PC-3 (cell line): ENCODE results near the gene COPRS. TPM values are rescaled to one million over a fixed set of nuclear protein-coding genes. Genes with fewer than 3 reads are reported as not detected.

Source experiments
- ATAC-seq: fragments of 200-7000 bp; cut with Tn5 transposase; 2 replicates; pipeline ENCODE4 v1.9.1; 2020; ENCODE audit warnings: mild to moderate bottlenecking, moderate library complexity
- Bru-seq: library from RNA; stranded (reverse); fragments of 400-500 nt; gene quantifications from one replicate; lab custom pipeline; 2021; lab: Mats Ljungman, UMichigan
- BruChase-seq, 2 experiments: library from RNA; stranded (reverse); fragments of 400-500 nt; gene quantifications; one replicate each; lab custom pipeline; 2021; lab: Mats Ljungman, UMichigan
- BruUV-seq: library from RNA; stranded (reverse); fragments of 400-500 nt; replicated peaks from 2 replicates; lab custom pipeline; 2021; lab: Mats Ljungman, UMichigan
- CTCF ChIA-PET: fragments of 300-600 bp; sonication (Branson Sonifier 250); formaldehyde crosslinking; loops from one replicate; lab custom pipeline; 2022; ENCODE audit warnings: antibody characterized with exemption; lab: Charles Lee
- POLR2A ChIA-PET: fragments of 300-600 bp; sonication (Branson Sonifier 250); formaldehyde crosslinking; loops from one replicate; lab custom pipeline; 2022; ENCODE audit warnings: antibody characterized with exemption; ENCODE audit not compliant: unreplicated experiment; lab: Charles Lee
- DNase-seq: peaks from one replicate; pipeline ENCODE4 v3.0.0-alpha.2; 2015
- H2AFZ ChIP-seq: fragments of 300-600 bp; sonication (generic); 2 replicates; pipeline ENCODE4 v1.6.0; 2016; ENCODE audit warnings: antibody characterized with exemption, low read length
- H3F3A ChIP-seq: fragments of 300-600 bp; sonication (generic); one replicate; pipeline ENCODE4 v1.6.0; 2017; ENCODE audit warnings: antibody characterized with exemption, low read length, control low read depth, mild to moderate bottlenecking; ENCODE audit not compliant: unreplicated experiment
- H3K27ac ChIP-seq: fragments of 300-600 bp; sonication (generic); 2 replicates; pipeline ENCODE4 v1.5.1; 2016; ENCODE audit warnings: mild to moderate bottlenecking, low read length
- H3K27me3 ChIP-seq: fragments of 300-600 bp; sonication (generic); 2 replicates; pipeline ENCODE4 v1.6.1; 2016; ENCODE audit warnings: low read length, mixed read lengths
- H3K36me3 ChIP-seq: fragments of 300-600 bp; sonication (generic); 2 replicates; pipeline ENCODE4 v1.6.1; 2016; ENCODE audit warnings: low read depth, mixed run types, low read length, mixed read lengths
- H3K4me1 ChIP-seq: fragments of 300-600 bp; sonication (generic); 2 replicates; pipeline ENCODE4 v1.5.1; 2016; ENCODE audit warnings: low read length; ENCODE audit not compliant: insufficient read depth
- H3K4me2 ChIP-seq: fragments of 300-600 bp; sonication (generic); 2 replicates; pipeline ENCODE4 v1.6.0; 2016; ENCODE audit warnings: low read length
- H3K4me3 ChIP-seq: fragments of 300-600 bp; sonication (generic); 2 replicates; pipeline ENCODE4 v1.5.1; 2016; ENCODE audit warnings: mild to moderate bottlenecking, low read length, mixed read lengths
- H3K79me2 ChIP-seq: fragments of 300-600 bp; sonication (generic); 2 replicates; pipeline ENCODE4 v1.6.1; 2017; ENCODE audit warnings: low read length, mixed read lengths
- H3K9ac ChIP-seq: fragments of 300-600 bp; sonication (generic); 2 replicates; pipeline ENCODE4 v1.6.0; 2016; ENCODE audit warnings: mild to moderate bottlenecking, low read length
- H3K9me2 ChIP-seq: fragments of 300-600 bp; sonication (generic); replicated peaks from 2 replicates; pipeline ENCODE4 v1.6.1; 2016; ENCODE audit warnings: mixed run types, low read length, mixed read lengths
- H3K9me3 ChIP-seq: fragments of 300-600 bp; sonication (generic); 2 replicates; pipeline ENCODE4 v1.6.1; 2016; ENCODE audit warnings: low read length, mixed read lengths
- H4K20me1 ChIP-seq: fragments of 300-600 bp; sonication (generic); 2 replicates; pipeline ENCODE4 v1.6.1; 2016; ENCODE audit warnings: low read length, mixed read lengths
- EZH2 ChIP-seq: fragments of 300-600 bp; sonication (generic); IDR thresholded peaks from one replicate; pipeline ENCODE4 v1.6.1; 2017; ENCODE audit warnings: antibody characterized with exemption, mild to moderate bottlenecking, low read length; ENCODE audit not compliant: unreplicated experiment
- EZH2phosphoT487 ChIP-seq: fragments of 300-600 bp; sonication (generic); IDR thresholded peaks from 2 replicates; pipeline ENCODE4 v1.6.1; 2018; ENCODE audit warnings: mild to moderate bottlenecking, antibody characterized with exemption, low read length, borderline replicate concordance
- intact Hi-C: fragments of 100-400 bp; cut with micrococcal nuclease; formaldehyde crosslinking; loops from 2 replicates; pipeline ENCODE4 v1.9.0; 2023
- long read RNA-seq: library from polyadenylated mRNA; unstranded; transcript quantifications from one replicate; pipeline ENCODE4 v2.0.0, GENCODE V29; 2021; ENCODE audit not compliant: unreplicated experiment
- total RNA-seq: library from RNA; depleted of rRNA; stranded (reverse); fragments of >200 nt; gene quantifications from 2 replicates; pipeline ENCODE4 v1.2.3, GENCODE V29; 2014; rRNA removed
- TF ChIP-seq, protein P1 (sequence below): fragments of 300-600 bp; sonication (generic); conservative IDR thresholded peaks from 2 replicates; pipeline ENCODE4 v1.5.1; 2017; ENCODE audit warnings: antibody characterized with exemption, low read depth, mild to moderate bottlenecking, low read length

COPRS gene
- 79.0 and 85.1 TPM in 2 replicates for total RNA-seq
- Bru-seq, nascent RNA = percentile 60 among the genes with signal in this experiment
- percentile 79 among the genes with signal in this experiment for BruChase-seq, experiment 1, labeled RNA remaining after a 6-hour chase
- BruChase-seq, experiment 2, labeled RNA remaining after a 2-hour chase = percentile 72 among the genes with signal in this experiment
- long read RNA-seq, transcript COPRS-201 (4 exons, 968 nt) = major isoform, 26 of 41 reads
- long read RNA-seq, partial matches to known transcripts = 3 of 41 reads
- long read RNA-seq, other reads (novel, unspliced or antisense) = 12 of 41 reads

DNA sequence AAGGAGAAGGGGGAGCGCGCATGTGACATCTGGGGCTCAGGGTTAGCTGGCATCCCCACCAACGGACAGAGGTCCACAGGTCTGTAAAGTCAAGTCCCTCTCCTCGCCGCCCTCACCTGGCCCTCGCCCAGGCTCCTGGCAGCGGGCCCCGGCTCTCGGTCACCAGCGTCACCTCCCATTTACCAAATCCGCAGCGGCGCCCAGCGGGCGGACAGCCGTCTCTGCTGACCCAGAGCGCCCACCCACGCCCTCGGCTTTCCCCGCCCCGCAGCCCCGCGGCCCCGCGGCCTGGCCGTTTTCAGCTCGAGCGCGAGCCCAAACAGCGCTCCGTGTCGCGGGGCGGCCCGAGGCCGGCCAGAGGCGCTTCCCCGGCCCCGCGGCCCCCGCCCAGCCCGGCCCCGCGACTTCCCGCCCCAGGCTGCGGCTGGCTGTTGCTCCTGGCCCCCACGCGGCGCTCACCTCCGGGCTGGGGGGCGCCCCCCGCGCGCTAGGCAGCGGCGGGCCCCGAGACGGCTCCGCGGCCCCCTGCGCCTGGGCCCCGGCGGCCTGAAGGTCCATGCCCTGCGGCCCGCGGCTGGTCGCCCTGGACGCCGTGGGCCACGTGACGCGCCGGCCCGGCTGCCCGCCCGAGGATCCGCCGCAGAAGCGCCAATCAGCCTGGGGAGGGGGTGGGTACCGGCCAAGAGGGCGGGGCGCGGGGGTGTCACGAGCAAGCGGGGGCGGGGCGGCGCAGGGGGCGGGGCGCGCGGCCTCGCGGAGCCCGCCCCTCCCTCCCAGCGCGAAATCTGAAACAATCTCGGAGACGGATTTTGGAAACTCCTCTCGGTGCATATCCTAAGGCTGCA, at the start of gene COPRS:
TSS of gene COPRS (minus strand) at position 603 of the 845 bp plus-strand sequence. CDS start at position 558, 45 bp downstream.
- H4K20me1 ChIP-seq = 0 out of 2 replicates have a peak, but pooled peaks cover 6% of the 10 kb centered on the region
- ATAC-seq = peak; percentile 85
- no peak for TF ChIP-seq EZH2
- TF ChIP-seq, protein P1, sequence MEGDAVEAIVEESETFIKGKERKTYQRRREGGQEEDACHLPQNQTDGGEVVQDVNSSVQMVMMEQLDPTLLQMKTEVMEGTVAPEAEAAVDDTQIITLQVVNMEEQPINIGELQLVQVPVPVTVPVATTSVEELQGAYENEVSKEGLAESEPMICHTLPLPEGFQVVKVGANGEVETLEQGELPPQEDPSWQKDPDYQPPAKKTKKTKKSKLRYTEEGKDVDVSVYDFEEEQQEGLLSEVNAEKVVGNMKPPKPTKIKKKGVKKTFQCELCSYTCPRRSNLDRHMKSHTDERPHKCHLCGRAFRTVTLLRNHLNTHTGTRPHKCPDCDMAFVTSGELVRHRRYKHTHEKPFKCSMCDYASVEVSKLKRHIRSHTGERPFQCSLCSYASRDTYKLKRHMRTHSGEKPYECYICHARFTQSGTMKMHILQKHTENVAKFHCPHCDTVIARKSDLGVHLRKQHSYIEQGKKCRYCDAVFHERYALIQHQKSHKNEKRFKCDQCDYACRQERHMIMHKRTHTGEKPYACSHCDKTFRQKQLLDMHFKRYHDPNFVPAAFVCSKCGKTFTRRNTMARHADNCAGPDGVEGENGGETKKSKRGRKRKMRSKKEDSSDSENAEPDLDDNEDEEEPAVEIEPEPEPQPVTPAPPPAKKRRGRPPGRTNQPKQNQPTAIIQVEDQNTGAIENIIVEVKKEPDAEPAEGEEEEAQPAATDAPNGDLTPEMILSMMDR = no peak
- H3K4me1 ChIP-seq = peaks cover 11% of the 10 kb centered on the region
- no TSS peak for BruUV-seq
- POLR2A ChIA-PET = no interaction called here
- peak within 1 kb of the TSS; percentile 95 for H3K4me2 ChIP-seq
- intact Hi-C loops = no loop called here
- no peaks in the 10 kb centered on the region for H3F3A ChIP-seq
- peak; percentile 67 for DNase-seq
- CTCF ChIA-PET = interaction anchor here (0.6 kb wide), 1 partner anchor 39 kb away, joined by 3 read pairs; no protein-coding TSS in a partner anchor
- H3K9ac ChIP-seq = peak within 1 kb of the TSS; percentile 68
- H3K27ac ChIP-seq = 0 out of 2 replicates have a peak within 1 kb of the TSS, but pooled peaks have one; percentile 7
- H3K79me2 ChIP-seq = peaks cover 23% of the 10 kb centered on the region
- H3K9me2 ChIP-seq = no peaks in the 10 kb centered on the region
- H3K36me3 ChIP-seq = no peaks in the 10 kb centered on the region
- no peaks in the 10 kb centered on the region for H3K9me3 ChIP-seq
- peak within 1 kb of the TSS; percentile 82 for H2AFZ ChIP-seq
- H3K4me3 ChIP-seq = peak within 1 kb of the TSS; percentile 87
- no peaks in the 10 kb centered on the region for H3K27me3 ChIP-seq

GRCh38 chr17:31908386-31908785, 49.3 kb upstream of the COPRS start:
- intact Hi-C loops = no loop called here

More at GRCh38 chr17:31908386-31908785, 49.3 kb upstream of the COPRS start:
- Histone ChIP-seq H3K9ac (no peak overlapping the region), H3K4me2 (no peak overlapping the region), H3K4me3 (no peak overlapping the region), H2AFZ (no peak overlapping the region; the same call in 1 of the 2 replicates), H3K27me3 (no peaks in the 10 kb centered on the region), H4K20me1 (no peaks in the 10 kb centered on the region), H3K9me3 (no peaks in the 10 kb centered on the region), H3K9me2 (no peaks in the 10 kb centered on the region), H3K36me3 (no peaks in the 10 kb centered on the region), H3K27ac (no peak overlapping the region), H3K79me2 (no peaks in the 10 kb centered on the region), H3F3A (no peaks in the 10 kb centered on the region), H3K4me1 (peaks cover 4% of the 10 kb centered on the region; the same call in 1 of the 2 replicates)
- POLR2A ChIA-PET = no interaction called here
- no TSS peak for BruUV-seq
- DNase-seq (no peak), ATAC-seq (no peak)
- CTCF ChIA-PET = no interaction called here
- TF ChIP-seq EZH2 (no peak), EZH2phosphoT487 (no peak)
- TF ChIP-seq, protein P1 = no peak
